ENCODE measurements around the gene TXNIP.

The TXNIP gene

DNA sequence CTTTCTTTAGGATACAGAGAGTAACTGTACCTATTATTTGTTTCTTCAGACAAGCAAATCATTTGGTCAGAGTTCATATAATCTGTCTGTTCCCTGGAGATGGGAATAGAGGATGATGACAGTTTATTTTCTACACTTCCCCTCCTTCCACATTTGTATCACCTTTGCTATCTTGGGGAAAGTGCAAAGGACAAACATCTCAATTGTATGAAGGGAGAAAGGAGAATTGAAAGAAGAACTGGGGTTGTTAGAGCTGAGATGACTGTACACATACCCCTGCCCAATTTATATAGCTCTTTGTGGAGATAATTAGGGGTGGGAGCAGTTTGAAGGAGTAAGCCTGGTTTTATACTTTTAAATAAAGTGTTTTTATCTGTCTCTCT is 17.9 kb downstream of the TXNIP start:
- DNase-seq (ENCODE audit: low spot score): no peak
- no peak for TF ChIP-seq CTCF (IDR thresholded peaks at IDR 0.05; ENCODE audit: extremely low read depth, missing control alignments)

- peak; percentile 84 for DNase-seq (ENCODE audit: low spot score)
- peak; percentile 37 for TF ChIP-seq CTCF (IDR thresholded peaks at IDR 0.05; ENCODE audit: extremely low read depth, missing control alignments)
Measured at GRCh38 chr1:145977486-145978470, 18.6 kb downstream of the TXNIP start.

DNA sequence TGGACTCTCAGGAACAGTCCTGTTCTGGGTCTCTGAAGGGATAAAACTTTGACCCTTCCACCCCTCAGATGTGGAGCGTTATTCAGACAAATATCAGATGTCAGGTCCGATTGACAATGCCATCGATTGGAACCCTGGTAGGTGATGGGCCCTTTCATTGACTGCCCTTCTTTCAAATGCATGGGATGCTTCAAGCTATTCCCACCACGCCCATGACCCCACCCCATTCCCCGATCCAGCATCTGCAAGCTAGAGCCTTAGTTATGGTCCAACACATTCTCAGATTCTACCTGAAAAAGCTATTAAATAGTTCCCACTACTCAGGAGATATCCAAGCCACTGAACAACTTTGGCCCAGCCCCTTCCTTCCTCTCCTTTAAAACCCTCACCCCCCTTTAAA is 19.4 kb downstream of the TXNIP start:
- no peak for DNase-seq (ENCODE audit: low spot score)
- TF ChIP-seq CTCF (IDR thresholded peaks at IDR 0.05; ENCODE audit: extremely low read depth, missing control alignments): no peak

GRCh38 chr1:145975216-145975615 is 21.2 kb downstream of the TXNIP start:
- no peak for TF ChIP-seq CTCF (IDR thresholded peaks at IDR 0.05; ENCODE audit: extremely low read depth, missing control alignments)
- DNase-seq (ENCODE audit: low spot score): no peak

GRCh38 chr1:145974721-145975120 is 21.7 kb downstream of the TXNIP start:
- DNase-seq (ENCODE audit: low spot score): no peak
- no peak for TF ChIP-seq CTCF (IDR thresholded peaks at IDR 0.05; ENCODE audit: extremely low read depth, missing control alignments)

GRCh38 chr1:145972580-145972979 is 23.8 kb downstream of the TXNIP start:
- no peak for TF ChIP-seq CTCF (IDR thresholded peaks at IDR 0.05; ENCODE audit: extremely low read depth, missing control alignments)
- no peak for DNase-seq (ENCODE audit: low spot score)

DNA sequence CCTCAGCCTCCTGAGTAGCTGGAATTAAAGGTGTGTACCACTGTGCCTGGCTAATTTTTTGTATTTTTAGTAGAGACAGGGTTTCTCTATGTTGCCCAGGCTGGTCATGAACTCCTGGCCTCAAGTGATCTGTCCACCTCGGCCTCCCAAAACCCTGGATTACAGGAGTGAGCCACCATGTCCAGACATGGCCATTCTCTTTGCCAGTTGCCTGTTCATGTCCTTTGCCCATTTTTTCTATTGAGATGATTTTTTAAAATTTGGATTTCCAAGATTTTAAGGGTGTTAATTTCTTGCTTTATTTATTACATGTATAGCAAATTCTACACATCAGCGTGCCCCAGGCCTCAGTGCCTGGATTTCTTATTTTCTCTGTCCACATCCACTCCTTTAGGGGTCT is 29.1 kb downstream of the TXNIP start:
- no peak for DNase-seq (ENCODE audit: low spot score)
- no peak for TF ChIP-seq CTCF (IDR thresholded peaks at IDR 0.05; ENCODE audit: extremely low read depth, missing control alignments)

All from GM20000 (cell line).